ENCODE results near the gene ADAMTS16. TPM values are rescaled to one million over a fixed set of nuclear protein-coding genes. Genes with fewer than 3 reads are reported as not detected.

ADAMTS16 gene
- total RNA-seq, 3 donors from 2014 or later, result 0.10 to 0.35 (median 0.26) TPM

- intact Hi-C loops (cut with DNase I, micrococcal nuclease), result no loop called here
- no peak for TF ChIP-seq CTCF (IDR thresholded peaks at IDR 0.05)
- Histone ChIP-seq H3K4me1 (ENCODE audit: low read depth) (no peaks in the 10 kb centered on the region), H3K36me3 (ENCODE audit: low read depth) (no peaks in the 10 kb centered on the region), H3K4me3 (no peak overlapping the region), H3K9me3 (no peaks in the 10 kb centered on the region)
- no peak for ATAC-seq
- no peak for DNase-seq
Measured at GRCh38 chr5:5239191-5239590, 99.1 kb downstream of the ADAMTS16 start.

- intact Hi-C loops (cut with DNase I, micrococcal nuclease), result no loop called here
- H3K4me3 ChIP-seq, result no peak overlapping the region
- H3K36me3 ChIP-seq (ENCODE audit: low read depth), result no peaks in the 10 kb centered on the region
- DNase-seq (no peak), ATAC-seq (no peak)
- H3K4me1 ChIP-seq (ENCODE audit: low read depth), result no peaks in the 10 kb centered on the region
- no peak for TF ChIP-seq CTCF (IDR thresholded peaks at IDR 0.05)
- H3K9me3 ChIP-seq, result no peaks in the 10 kb centered on the region
Measured at GRCh38 chr5:5240234-5240633, 100.1 kb downstream of the ADAMTS16 start.

GRCh38 chr5:5242056-5242455 is 101.9 kb downstream of the ADAMTS16 start:
- H3K4me3 ChIP-seq, result no peak overlapping the region
- H3K9me3 ChIP-seq, result no peaks in the 10 kb centered on the region
- TF ChIP-seq CTCF (IDR thresholded peaks at IDR 0.05), result no peak
- no peaks in the 10 kb centered on the region for H3K36me3 ChIP-seq (ENCODE audit: low read depth)
- intact Hi-C loops (cut with DNase I, micrococcal nuclease), result no loop called here
- ATAC-seq (no peak), DNase-seq (no peak)
- H3K4me1 ChIP-seq (ENCODE audit: low read depth), result no peaks in the 10 kb centered on the region

GRCh38 chr5:5246736-5247135 is 106.6 kb downstream of the ADAMTS16 start:
- intact Hi-C loops (cut with DNase I, micrococcal nuclease), result no loop called here
- Histone ChIP-seq H3K4me3 (no peak overlapping the region), H3K9me3 (no peaks in the 10 kb centered on the region), H3K36me3 (ENCODE audit: low read depth) (no peaks in the 10 kb centered on the region), H3K4me1 (ENCODE audit: low read depth) (no peaks in the 10 kb centered on the region)
- ATAC-seq (no peak), DNase-seq (no peak)
- TF ChIP-seq CTCF (IDR thresholded peaks at IDR 0.05), result no peak

GRCh38 chr5:5250758-5251157 is 110.6 kb downstream of the ADAMTS16 start:
- DNase-seq, result no peak
- intact Hi-C loops (cut with DNase I, micrococcal nuclease), result no loop called here

More at GRCh38 chr5:5250758-5251157, 110.6 kb downstream of the ADAMTS16 start:
- no peak for TF ChIP-seq CTCF (IDR thresholded peaks at IDR 0.05)
- Histone ChIP-seq H3K9me3 (peaks cover 10% of the 10 kb centered on the region), H3K36me3 (ENCODE audit: low read depth) (no peaks in the 10 kb centered on the region), H3K4me3 (no peak overlapping the region), H3K4me1 (ENCODE audit: low read depth) (no peaks in the 10 kb centered on the region)
- no peak for ATAC-seq
